ENCODE results near the gene GLMN. TPM values are rescaled to one million over a fixed set of nuclear protein-coding genes. Genes with fewer than 3 reads are reported as not detected.

Gene GLMN, protein sequence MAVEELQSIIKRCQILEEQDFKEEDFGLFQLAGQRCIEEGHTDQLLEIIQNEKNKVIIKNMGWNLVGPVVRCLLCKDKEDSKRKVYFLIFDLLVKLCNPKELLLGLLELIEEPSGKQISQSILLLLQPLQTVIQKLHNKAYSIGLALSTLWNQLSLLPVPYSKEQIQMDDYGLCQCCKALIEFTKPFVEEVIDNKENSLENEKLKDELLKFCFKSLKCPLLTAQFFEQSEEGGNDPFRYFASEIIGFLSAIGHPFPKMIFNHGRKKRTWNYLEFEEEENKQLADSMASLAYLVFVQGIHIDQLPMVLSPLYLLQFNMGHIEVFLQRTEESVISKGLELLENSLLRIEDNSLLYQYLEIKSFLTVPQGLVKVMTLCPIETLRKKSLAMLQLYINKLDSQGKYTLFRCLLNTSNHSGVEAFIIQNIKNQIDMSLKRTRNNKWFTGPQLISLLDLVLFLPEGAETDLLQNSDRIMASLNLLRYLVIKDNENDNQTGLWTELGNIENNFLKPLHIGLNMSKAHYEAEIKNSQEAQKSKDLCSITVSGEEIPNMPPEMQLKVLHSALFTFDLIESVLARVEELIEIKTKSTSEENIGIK
- total RNA-seq: 5.7 and 15.3 TPM in 2 replicates

DNA sequence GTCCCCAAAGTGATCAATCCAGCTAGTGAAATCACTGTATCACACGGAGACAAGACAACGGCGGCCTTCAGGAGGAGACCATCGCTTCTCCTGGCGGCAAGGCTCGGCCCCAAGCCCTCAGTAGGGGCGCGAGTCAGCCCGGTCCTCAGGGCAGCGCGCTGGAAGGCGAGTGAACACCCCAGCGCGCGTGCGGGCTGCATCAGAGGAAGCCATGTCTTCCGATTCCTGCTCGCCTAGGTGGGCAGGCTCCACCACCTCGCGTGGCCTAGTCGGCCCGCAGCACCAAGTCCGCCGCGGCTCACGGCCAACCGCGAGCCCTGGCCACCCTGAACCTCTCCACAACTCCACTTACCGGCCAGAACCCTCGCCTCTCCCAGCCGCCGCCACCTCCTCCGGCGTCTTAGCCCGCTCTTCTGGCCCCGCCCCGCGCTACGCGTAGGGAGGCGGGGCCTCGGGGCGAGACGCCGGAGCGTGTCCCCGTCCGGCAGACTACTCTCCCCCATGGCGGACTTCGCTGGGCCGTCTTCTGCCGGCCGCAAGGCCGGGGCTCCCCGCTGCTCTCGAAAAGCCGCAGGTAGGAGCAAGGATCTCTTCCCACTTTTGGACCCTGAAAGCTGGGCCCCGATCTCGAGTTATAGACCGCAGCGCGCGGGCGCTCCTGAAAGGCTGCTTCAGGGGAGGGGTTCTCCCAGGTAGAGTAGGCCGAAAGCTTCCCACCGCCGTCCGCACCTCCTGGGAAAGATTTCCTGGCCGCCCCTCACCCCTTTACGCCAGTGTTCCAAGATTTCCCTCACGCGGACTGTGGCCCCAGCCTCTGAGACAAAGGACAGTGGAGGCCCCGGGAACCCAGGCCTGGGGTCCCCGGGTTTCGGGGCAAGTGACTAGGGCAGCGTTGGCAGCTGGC lies at the start of gene GLMN, which contains the start of gene RPAP2:
GLMN (minus strand) TSS at position 415 of the 904 bp plus-strand sequence. CDS start 988 bp downstream, outside the sequence.
RPAP2 (plus strand) TSS at position 487 of the 904 bp plus-strand sequence; CDS start at position 502, 15 bp downstream.

DNA sequence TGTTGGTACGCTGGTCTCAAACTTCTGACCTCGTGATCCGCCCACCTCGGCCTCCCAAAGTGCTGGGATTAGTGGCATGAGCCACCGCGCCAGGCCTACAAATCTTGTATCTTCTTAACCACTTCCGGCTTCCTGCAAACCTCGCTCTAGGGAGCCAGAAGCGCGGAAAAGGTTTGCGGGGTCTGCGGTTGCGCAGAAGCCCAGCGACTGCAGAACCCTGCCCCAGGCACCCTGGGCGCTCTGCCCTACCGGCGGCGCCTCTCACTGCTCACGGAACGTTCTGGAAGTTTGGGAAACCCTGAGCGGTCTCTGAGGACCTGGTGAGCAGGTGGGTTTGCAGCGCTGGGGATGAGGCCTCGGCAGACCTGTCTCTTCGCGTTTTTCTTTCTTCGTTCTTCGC lies 81.1 kb downstream of the GLMN start, which contains the start of gene C1orf146:
C1orf146 (plus strand) TSS at position 195 of the 400 bp plus-strand sequence. CDS start 13,506 bp downstream, outside the sequence.

Other genes with a start within 250 kb of the GLMN start
- not detected in 2 replicates for gene SETSIP, start 223.6 kb downstream of the GLMN start, total RNA-seq
- gene BTBD8, start 218.6 kb downstream of the GLMN start, total RNA-seq: 2.4 and 2.8 TPM in 2 replicates
- not detected in 2 replicates for gene C1orf146, start 81.1 kb downstream of the GLMN start, total RNA-seq
- gene RPAP2, start 72 bp upstream of the GLMN start, total RNA-seq: 5.3 and 6.4 TPM in 2 replicates
- 0.57 TPM in 1 of 2 replicates, not detected in the other for gene GFI1, start 187.9 kb upstream of the GLMN start, total RNA-seq

Data from placental pericyte (primary cell).